HCT116 (cell line): ENCODE results near the gene ZNF578.

Experiments
- EGR1 ChIP-seq: IDR thresholded peaks from 2 replicates; pipeline ENCODE4 v1.6.1; 2012; ENCODE audit warnings: low read depth
- POLR2AphosphoS5 ChIP-seq: IDR thresholded peaks from 2 replicates; pipeline ENCODE4 v1.6.1; 2011; ENCODE audit warnings: mild to moderate bottlenecking, low read depth, low read length, moderate library complexity
- TF ChIP-seq, protein P1 (sequence below), 3 experiments: fragments of 200-600 bp in 1 of 3; sonication (generic) in 1 of 3; IDR thresholded peaks in 2 of 3; conservative IDR thresholded peaks in 1 of 3; 2 replicates each; pipeline ENCODE4 v1.5.1; 2012 to 2017; ENCODE audit warnings: low read depth in 2 of 3, low read length in 2 of 3, antibody characterized with exemption in 1 of 3, borderline replicate concordance in 1 of 3, control low read depth in 1 of 3, mild to moderate bottlenecking in 1 of 3, mixed read lengths in 1 of 3, mixed run types in 1 of 3, moderate library complexity in 1 of 3; ENCODE audit not compliant: insufficient read depth in 1 of 3

DNA sequence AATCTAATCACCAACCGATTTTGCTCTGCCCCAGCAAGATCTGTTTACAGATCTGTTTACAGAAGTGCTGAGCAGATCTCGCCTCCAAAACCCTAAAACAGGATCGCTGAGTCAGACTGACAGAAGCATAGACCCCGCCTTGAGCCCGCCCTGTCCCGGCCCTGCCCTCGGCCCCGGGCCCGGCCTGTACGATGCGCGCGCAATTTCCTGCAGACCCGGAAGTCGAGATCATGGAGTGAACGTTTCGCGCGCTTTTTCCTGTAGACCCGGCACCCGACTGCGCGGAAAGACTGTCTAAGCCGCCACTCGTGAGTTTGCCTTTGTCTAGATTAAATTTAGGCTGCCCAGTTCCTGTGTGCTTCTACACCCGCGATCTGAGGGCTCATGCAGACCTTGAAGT lies 24.4 kb upstream of the ZNF578 start, which contains the start of gene ZNF534:
- no peak for TF ChIP-seq EGR1
- TF ChIP-seq, protein P1, sequence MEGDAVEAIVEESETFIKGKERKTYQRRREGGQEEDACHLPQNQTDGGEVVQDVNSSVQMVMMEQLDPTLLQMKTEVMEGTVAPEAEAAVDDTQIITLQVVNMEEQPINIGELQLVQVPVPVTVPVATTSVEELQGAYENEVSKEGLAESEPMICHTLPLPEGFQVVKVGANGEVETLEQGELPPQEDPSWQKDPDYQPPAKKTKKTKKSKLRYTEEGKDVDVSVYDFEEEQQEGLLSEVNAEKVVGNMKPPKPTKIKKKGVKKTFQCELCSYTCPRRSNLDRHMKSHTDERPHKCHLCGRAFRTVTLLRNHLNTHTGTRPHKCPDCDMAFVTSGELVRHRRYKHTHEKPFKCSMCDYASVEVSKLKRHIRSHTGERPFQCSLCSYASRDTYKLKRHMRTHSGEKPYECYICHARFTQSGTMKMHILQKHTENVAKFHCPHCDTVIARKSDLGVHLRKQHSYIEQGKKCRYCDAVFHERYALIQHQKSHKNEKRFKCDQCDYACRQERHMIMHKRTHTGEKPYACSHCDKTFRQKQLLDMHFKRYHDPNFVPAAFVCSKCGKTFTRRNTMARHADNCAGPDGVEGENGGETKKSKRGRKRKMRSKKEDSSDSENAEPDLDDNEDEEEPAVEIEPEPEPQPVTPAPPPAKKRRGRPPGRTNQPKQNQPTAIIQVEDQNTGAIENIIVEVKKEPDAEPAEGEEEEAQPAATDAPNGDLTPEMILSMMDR (IDR thresholded peaks at IDR 0.05 in 2 of 3, conservative IDR thresholded peaks at IDR 0.05 in 1 of 3; ENCODE audit: borderline replicate concordance in 1 of 3, insufficient read depth in 1 of 3, low read depth in 2 of 3, low read length in 2 of 3) = no peak
- TF ChIP-seq POLR2AphosphoS5 = no peak
